ENCODE data around the gene ZBTB32.
A peak's percentile ranks its signal among the peaks of the same experiment; 100 is the strongest.

ZBTB32 gene

GRCh38 chr19:35734889-35735288 is 30.5 kb downstream of the ZBTB32 start:
- no peak for DNase-seq (ENCODE audit: low read depth)
- H3K4me3 ChIP-seq (ENCODE audit: control insufficient read depth, low read depth, low read length) = no peak overlapping the region
- TF ChIP-seq CTCF (conservative IDR thresholded peaks at IDR 0.05; ENCODE audit: control insufficient read depth, insufficient read depth, low read depth, low read length) = no peak

- DNase-seq (ENCODE audit: low read depth) = no peak
- H3K4me3 ChIP-seq (ENCODE audit: control insufficient read depth, low read depth, low read length) = no peak overlapping the region
- TF ChIP-seq CTCF (conservative IDR thresholded peaks at IDR 0.05; ENCODE audit: control insufficient read depth, insufficient read depth, low read depth, low read length) = no peak
Observed at GRCh38 chr19:35736913-35737886, 32.8 kb downstream of the ZBTB32 start.

- DNase-seq (ENCODE audit: low read depth) = no peak
- H3K4me3 ChIP-seq (ENCODE audit: control insufficient read depth, low read depth, low read length) = no peak overlapping the region
- no peak for TF ChIP-seq CTCF (conservative IDR thresholded peaks at IDR 0.05; ENCODE audit: control insufficient read depth, insufficient read depth, low read depth, low read length)
Observed at GRCh38 chr19:35738021-35738886, 33.9 kb downstream of the ZBTB32 start.

GRCh38 chr19:35738887-35739229 is 34.5 kb downstream of the ZBTB32 start:
- H3K4me3 ChIP-seq (ENCODE audit: control insufficient read depth, low read depth, low read length) = no peak overlapping the region
- peak; percentile 11 for DNase-seq (ENCODE audit: low read depth)
- TF ChIP-seq CTCF (conservative IDR thresholded peaks at IDR 0.05; ENCODE audit: control insufficient read depth, insufficient read depth, low read depth, low read length) = no peak

- no peak for TF ChIP-seq CTCF (conservative IDR thresholded peaks at IDR 0.05; ENCODE audit: control insufficient read depth, insufficient read depth, low read depth, low read length)
- no peak for DNase-seq (ENCODE audit: low read depth)
- peak overlapping the region; percentile 65 for H3K4me3 ChIP-seq (ENCODE audit: control insufficient read depth, low read depth, low read length)
Observed at GRCh38 chr19:35739275-35740107, 35.1 kb downstream of the ZBTB32 start.

GRCh38 chr19:35740108-35740422 is 35.7 kb downstream of the ZBTB32 start:
- H3K4me3 ChIP-seq (ENCODE audit: control insufficient read depth, low read depth, low read length) = peak overlapping the region; percentile 65
- DNase-seq (ENCODE audit: low read depth) = no peak
- TF ChIP-seq CTCF (conservative IDR thresholded peaks at IDR 0.05; ENCODE audit: control insufficient read depth, insufficient read depth, low read depth, low read length) = no peak

Data from fibroblast of mammary gland (primary cell).